ENCODE data around the gene SHF. TPM values are rescaled to one million over a fixed set of nuclear protein-coding genes. Genes with fewer than 3 reads are reported as not detected.
A peak's percentile ranks its signal among the peaks of the same experiment; 100 is the strongest.

Gene SHF
- polyA plus RNA-seq, 1 donor (not counting 4 experiments of a cell fraction or from before 2014, with no cell fraction given): 0.24 TPM

GRCh38 chr15:45168286-45168685 lies 19.5 kb downstream of the SHF start:
- FAIRE-seq: no peak
- no peaks in the 10 kb centered on the region for H3K9me1 ChIP-seq (ENCODE audit: control insufficient read depth, extremely low read depth, insufficient read depth, low read length)
- peaks cover 8 to 13% of the 10 kb centered on the region in 2 experiments for H3K36me3 ChIP-seq (ENCODE audit: control insufficient read depth in 2 of 2, extremely low read depth in 1 of 2, insufficient read depth in 2 of 2, low read length in 2 of 2)
- H3K27me3 ChIP-seq (ENCODE audit: control insufficient read depth, extremely low read depth, insufficient read depth, low read length): no peaks in the 10 kb centered on the region
- dilution Hi-C loops (cut with MboI; ENCODE audit: extremely low pct_ligation_motif_present, low sequenced_read_pairs): no loop called here
- no peak overlapping the region for H2AFZ ChIP-seq (ENCODE audit: control insufficient read depth, low read length)
- no peaks in the 10 kb centered on the region for H4K20me1 ChIP-seq (ENCODE audit: control insufficient read depth, extremely low read depth, insufficient read depth, low read length)
- H3K4me2 ChIP-seq (ENCODE audit: control insufficient read depth, extremely low read depth, insufficient read depth, low read depth, low read length): no peak overlapping the region
- no peak overlapping the region for H3K27ac ChIP-seq (ENCODE audit: control insufficient read depth, insufficient read depth, low read length)
- no peak overlapping the region for H3K4me3 ChIP-seq (ENCODE audit: control insufficient read depth in 2 of 3, extremely low read depth in 1 of 3, insufficient read depth in 2 of 3, low read depth in 1 of 3, low read length in 3 of 3)
- peaks cover 9% of the 10 kb centered on the region for H3K4me1 ChIP-seq (ENCODE audit: control insufficient read depth, extremely low read depth, insufficient read depth, low read length)
- no peak for DNase-seq (ENCODE audit: low read depth, low spot score)
- H3K9me3 ChIP-seq (ENCODE audit: control insufficient read depth, low read depth, low read length): no peaks in the 10 kb centered on the region
- H3K9ac ChIP-seq (ENCODE audit: control insufficient read depth, extremely low read depth, insufficient read depth, low read length): no peak overlapping the region
- no peaks in the 10 kb centered on the region for H3K79me2 ChIP-seq (ENCODE audit: control insufficient read depth, insufficient read depth, low read length)
- no peak for TF ChIP-seq EZH2 (IDR thresholded peaks at IDR 0.05; ENCODE audit: low read length)
- TF ChIP-seq CTCF (optimal IDR thresholded peaks at IDR 0.05 in 1 of 3, IDR thresholded peaks at IDR 0.05 in 1 of 3, conservative IDR thresholded peaks at IDR 0.05 in 1 of 3; ENCODE audit: extremely low read depth in 1 of 3, insufficient read depth in 2 of 3, low read length in 3 of 3): no peak

GRCh38 chr15:45167631-45168205 lies 20.0 kb downstream of the SHF start:
- Histone ChIP-seq H3K4me1 (ENCODE audit: control insufficient read depth, extremely low read depth, insufficient read depth, low read length) (peaks cover 15% of the 10 kb centered on the region), H3K27me3 (ENCODE audit: control insufficient read depth, extremely low read depth, insufficient read depth, low read length) (no peaks in the 10 kb centered on the region), H4K20me1 (ENCODE audit: control insufficient read depth, extremely low read depth, insufficient read depth, low read length) (no peaks in the 10 kb centered on the region), H2AFZ (ENCODE audit: control insufficient read depth, low read length) (no peak overlapping the region), H3K27ac (ENCODE audit: control insufficient read depth, insufficient read depth, low read length) (no peak overlapping the region), H3K4me2 (ENCODE audit: control insufficient read depth, extremely low read depth, insufficient read depth, low read depth, low read length) (peak overlapping the region; percentile 77), H3K79me2 (ENCODE audit: control insufficient read depth, insufficient read depth, low read length) (no peaks in the 10 kb centered on the region), H3K9me1 (ENCODE audit: control insufficient read depth, extremely low read depth, insufficient read depth, low read length) (no peaks in the 10 kb centered on the region), H3K36me3 (ENCODE audit: control insufficient read depth in 2 of 2, extremely low read depth in 1 of 2, insufficient read depth in 2 of 2, low read length in 2 of 2) (peaks cover 8 to 15% of the 10 kb centered on the region in 2 experiments), H3K4me3 (ENCODE audit: control insufficient read depth in 2 of 3, extremely low read depth in 1 of 3, insufficient read depth in 2 of 3, low read depth in 1 of 3, low read length in 3 of 3) (peak overlapping the region in 1 of 3 experiments; percentile 34), H3K9ac (ENCODE audit: control insufficient read depth, extremely low read depth, insufficient read depth, low read length) (no peak overlapping the region), H3K9me3 (ENCODE audit: control insufficient read depth, low read depth, low read length) (no peaks in the 10 kb centered on the region)
- no peak for TF ChIP-seq CTCF (optimal IDR thresholded peaks at IDR 0.05 in 1 of 3, IDR thresholded peaks at IDR 0.05 in 1 of 3, conservative IDR thresholded peaks at IDR 0.05 in 1 of 3; ENCODE audit: extremely low read depth in 1 of 3, insufficient read depth in 2 of 3, low read length in 3 of 3)
- TF ChIP-seq EZH2 (IDR thresholded peaks at IDR 0.05; ENCODE audit: low read length): no peak
- dilution Hi-C loops (cut with MboI; ENCODE audit: extremely low pct_ligation_motif_present, low sequenced_read_pairs): no loop called here
- DNase-seq (ENCODE audit: low read depth, low spot score) (no peak), FAIRE-seq (no peak)

Measured in keratinocyte (primary cell).